Measurements from ENCODE around the gene GNG7.
A peak's percentile ranks its signal among the peaks of the same experiment; 100 is the strongest.
"Not testable (repeated sequence)": the region's sequence is repeated elsewhere in the genome, so short reads cannot be mapped to it uniquely, and the experiment has no call there.

The GNG7 gene

DNA sequence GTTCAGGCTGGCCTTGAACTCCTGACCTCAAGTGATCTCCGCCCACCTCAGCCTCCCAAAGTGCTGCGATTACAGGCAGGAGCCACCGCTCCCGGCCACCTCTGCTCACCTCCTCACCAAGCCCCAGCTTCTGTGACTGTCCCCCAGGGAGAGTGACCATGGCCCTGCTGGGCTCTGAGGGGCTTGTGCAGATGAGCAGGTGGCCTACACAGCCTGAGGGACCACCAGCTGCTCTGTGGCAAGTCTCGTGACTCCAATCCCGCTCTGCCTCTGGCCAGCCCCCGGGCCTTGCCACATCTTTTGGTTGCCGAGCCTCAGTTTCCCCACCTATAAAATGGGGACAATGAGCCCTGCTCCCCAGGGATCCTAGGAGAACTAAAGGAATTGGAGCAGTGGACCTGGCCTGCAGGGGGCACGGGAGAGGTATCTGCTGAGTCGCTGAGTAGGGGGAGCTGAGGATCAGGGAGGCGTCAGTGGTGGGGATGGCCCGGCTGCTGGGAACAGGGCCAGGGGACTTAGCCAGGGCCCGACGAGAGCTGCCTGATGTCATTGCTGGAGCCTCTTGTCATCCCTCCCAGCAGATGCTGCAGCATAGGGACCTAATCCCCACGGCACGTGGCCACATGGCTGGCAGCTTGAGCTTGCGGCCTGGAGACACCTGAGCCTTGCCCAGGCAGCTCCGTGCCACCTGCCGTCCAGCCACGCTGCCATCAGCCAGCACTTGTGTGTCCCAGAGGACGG is 151.9 kb downstream of the GNG7 start:
- DNase-seq (ENCODE audit: low read depth), result no peak

DNA sequence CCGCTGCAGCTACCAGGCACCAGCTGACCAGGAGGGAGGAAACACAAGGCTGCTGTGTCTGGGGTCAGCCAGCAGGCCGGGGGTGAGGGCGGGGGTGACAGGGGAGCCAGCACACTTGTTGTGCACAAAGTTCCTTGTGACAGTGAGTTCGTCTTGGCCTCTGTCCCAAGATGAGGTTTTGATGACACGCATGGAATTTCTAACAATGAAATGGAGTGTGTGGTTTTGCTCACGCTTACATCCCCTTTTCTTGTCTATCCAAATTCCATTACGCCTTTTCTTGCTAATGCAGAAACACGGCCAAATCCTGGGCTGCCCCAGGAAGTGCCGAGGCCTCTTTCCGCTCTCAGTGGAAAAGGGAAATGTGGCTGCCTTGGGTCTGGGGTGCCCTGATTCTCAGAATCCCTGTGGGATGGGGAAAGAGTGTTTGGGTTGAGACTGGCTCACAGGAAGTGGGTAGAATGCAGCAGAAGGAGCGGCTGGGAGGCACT is 152.7 kb downstream of the GNG7 start:
- DNase-seq (ENCODE audit: low read depth), result no peak

DNA sequence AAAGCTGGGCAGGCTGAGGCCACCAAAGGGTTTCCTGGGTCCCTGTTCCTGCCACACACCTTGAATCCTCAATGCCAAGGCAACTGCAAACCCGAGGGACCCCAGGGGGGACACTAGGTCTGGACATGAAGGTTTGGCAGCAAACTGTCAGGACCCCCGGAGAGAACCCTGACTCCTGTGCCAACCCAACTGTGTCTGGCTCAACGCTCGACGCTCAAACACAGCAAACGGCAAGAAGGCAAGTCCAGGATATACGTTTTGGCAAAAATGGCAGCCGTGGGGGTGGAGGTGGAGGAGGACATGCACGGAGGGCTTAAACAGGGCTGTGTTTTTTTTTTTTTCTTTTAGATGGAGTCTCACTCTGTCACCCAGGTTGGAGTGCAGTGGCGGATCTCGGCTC is 153.5 kb downstream of the GNG7 start:
- no peak for DNase-seq (ENCODE audit: low read depth)

DNA sequence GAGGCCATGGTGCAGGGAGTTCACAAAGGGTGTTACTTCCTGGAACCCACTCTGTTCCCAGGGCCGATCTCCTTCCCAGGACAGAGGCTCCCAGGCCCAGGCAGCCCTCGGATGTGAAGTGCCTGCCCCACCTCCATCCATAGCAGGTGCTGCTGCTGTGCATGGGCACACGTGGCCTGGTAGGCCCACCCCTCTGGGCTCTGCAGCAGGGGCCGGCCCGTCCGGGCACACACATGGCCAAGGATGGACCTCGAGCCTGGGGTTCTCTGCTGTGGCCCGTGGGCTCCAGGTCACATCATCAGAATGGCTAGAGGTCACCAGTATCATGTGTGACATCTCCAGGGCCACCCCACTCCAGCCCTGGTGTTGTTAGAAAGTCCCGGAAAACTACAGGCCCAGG is 154.8 kb downstream of the GNG7 start:
- no peak for DNase-seq (ENCODE audit: low read depth)

DNA sequence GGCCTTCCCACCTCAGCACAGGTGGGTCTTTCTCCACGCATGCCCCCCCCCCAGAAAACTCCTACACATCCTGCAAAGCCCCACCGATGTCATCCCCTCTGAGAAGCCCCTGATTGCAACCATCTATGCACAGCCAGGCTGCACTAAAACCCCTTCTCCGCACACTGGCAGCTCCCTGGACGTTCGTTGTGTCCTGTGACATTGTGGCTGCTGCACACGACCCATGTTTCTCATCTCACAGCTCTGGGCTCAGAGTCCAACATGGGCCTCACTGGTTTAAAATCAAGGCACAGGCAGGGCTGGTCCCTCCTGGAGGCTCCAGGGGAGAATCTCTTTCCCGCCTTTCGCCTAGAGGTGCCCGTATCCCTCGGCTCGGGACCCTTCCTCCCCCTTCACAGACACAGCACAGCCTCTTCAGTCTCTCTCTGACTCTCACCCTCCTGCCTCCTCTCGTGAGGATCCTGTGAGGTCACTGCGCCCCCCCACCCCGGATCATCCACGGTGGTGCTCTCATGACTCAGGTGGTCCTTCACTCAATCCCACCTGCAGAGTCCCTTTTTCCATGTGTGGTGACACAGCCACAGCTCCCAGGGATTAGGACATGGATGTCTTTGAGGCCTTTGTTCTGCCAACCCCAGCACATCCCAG is 155.3 kb downstream of the GNG7 start:
- DNase-seq (ENCODE audit: low read depth), result no peak

DNA sequence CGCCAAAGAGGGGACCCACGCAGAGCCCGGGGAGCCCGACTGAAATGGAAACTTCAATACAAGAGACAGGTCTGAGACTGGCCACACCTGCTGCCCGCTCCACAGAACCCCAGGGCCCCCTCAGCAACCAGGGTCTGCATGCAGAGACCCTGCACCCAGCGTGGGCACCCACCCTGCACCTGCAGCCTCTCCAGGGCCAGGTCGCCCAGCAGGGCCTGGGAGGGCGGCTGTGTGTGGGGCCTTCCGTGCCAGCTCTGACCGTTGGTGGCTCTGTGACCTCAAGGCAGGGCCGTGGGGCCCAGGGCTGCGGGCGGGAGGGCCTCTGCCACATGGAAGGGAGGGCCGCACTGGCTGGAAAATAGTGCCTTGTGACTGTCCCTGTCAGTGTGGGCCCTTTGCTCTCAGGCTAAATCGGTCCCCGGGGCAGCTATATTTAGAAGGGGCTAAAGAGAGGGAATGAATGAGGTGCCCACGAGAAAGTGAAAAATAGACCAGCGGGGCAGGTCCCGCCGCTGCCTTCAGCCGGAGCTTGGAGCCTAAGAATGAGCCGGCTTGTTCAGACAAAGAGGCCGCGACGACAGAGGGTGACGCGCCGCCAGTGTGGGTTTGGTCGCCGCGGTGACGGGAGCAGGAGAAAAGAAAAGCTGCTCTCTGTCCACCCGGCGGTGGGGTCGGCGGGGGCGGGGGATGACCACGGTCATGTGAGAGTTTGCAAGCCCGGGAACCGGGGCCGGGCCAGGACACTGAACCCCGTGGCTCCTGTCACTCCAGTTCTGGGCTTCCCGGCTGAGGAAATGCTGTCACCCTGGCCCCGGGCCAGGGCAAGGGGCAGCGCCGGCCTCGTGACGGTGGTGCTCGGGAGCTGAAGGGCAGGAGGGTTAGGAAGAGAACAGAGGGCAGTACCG is 156.1 kb downstream of the GNG7 start:
- DNase-seq (ENCODE audit: low read depth), result no peak

DNA sequence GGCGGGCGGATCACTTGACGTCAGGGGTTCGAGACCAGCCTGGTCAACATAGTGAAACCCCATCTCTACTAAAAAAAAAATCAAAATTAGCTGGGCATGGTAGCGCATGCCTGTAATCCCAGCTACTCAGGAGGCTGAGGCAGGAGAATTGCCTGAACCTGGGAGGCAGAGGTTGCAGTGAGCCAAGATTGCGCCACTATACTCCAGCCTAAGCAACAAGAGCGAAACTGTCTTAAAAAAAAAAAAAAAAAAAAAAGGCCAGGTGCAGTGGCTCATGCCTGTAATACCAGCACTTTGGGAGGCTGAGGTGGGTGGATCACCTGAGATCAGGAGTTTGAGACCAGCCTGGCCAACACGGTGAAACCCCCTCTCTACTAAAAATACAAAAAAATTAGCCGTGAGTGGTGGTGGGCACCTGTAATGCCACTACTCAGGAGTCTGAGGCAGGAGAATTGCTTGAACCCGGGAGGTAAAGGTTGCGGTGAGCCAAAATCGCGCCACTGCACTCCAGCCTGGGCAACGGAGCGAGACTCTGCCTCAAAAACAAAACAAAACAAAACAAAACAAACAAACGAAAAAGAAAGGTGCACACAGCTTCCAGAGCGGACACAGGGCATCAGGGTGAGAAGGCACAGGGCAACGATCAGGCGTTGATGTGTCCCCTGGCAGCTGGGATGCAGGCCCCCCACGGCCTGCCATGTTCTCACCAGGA is 156.9 kb downstream of the GNG7 start:
- DNase-seq (ENCODE audit: low read depth), result not testable (repeated sequence)

DNA sequence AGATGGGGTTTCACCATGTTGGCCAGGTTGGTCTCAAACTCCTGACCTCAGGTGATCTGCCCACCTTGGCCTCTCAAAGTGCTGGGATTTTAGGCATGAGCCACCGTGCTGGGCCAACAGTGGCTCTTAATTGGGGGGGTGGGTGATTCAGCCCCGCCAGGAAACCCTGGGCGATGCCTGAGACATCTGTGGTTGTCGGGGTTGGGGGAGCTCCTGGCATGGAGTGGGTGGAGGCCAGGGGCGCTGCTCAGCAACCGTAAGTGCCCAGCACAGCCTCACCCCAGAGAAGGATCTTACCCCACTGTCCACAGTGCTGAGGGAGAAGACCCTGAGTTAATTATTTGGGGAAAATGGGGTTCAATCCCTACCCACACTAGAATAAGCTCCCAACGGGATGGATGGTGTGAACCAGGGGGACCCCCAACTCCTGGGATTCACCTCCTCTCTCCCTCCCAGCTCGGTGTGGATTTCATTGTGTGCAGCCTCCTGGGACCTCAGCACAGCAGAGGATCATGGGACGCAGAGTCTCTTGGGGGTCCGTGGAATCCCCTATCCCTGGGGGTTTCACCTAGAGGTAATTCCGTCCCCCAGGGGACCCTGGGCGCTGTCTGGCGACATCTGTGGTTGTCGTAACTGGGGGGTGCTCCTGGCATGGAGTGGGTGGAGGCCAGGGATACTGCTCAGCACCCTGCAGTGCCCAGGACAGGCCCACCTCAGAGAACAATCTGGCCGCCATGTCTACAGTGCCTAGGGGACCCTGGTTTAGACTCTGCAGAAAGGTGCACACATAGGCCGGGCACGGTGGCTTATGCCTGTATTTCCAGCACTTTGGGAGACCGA is 157.7 kb downstream of the GNG7 start:
- DNase-seq (ENCODE audit: low read depth), result no peak

DNA sequence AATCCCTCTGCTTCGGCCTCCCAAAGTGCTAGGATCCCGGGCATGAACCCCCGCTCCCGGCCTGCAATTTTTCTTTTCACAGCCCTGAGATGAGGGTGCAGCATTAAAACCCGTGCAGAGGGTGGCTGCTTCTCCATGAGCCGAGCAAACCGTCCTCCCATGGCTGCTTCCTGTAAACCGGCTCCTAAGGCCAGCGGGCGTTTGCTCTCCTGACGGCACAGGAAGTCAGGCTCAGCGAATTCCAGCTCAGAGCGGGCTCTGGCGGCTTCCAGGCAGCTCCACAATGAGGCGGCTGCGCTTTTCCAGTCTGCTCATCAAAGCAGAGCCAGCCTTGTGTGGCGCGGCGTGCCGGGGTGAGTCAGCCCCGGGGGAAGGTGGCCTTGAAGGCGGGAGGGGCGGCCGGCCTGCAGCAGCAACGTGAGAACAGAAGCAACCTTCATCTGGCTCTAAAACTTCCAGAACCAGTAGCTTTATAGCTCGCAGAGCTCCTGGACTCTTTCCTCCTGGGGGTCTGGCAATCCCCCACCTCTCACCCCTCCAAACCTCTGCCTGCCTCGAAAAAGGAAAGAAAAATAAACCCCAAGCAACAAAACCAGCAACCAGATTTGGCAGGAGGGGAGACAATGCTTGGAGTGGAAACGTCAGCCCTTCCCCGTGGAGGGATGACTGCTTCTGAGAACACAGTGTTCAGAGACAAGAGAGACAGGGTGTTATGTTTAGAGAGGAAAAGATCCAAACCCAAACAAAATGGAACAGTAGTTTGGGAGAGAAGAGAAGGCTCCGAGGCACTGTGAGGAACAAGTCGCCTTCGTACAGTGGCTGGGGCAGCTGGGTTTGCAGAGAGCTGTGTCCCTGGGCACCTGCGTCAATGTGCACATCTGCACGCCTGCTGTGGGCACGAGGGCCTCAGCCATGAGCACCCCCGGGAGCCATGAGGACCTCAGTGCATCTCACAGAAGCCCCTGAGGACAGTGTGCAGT is 158.7 kb downstream of the GNG7 start:
- peak; percentile 62 for DNase-seq (ENCODE audit: low read depth)

DNA sequence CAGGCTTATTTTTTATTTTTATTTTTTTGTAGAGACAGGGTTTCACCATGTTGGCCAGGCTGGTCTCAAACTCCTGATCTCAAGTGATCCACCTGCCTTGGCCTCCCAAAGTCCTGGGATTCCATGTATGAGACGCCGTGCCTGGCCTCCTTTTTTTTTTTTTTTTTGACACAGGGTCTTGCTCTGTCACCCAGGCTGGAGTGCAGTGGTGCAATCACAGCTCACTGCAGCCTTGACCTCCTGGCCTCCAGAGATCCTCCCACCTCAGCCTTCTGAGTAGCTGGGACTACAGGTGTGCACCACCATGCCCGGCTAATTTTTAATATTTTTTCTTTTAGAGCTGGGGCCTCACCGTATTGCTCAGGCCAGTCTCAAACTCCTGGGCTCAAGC is 159.4 kb downstream of the GNG7 start:
- DNase-seq (ENCODE audit: low read depth), result not testable (repeated sequence)

DNA sequence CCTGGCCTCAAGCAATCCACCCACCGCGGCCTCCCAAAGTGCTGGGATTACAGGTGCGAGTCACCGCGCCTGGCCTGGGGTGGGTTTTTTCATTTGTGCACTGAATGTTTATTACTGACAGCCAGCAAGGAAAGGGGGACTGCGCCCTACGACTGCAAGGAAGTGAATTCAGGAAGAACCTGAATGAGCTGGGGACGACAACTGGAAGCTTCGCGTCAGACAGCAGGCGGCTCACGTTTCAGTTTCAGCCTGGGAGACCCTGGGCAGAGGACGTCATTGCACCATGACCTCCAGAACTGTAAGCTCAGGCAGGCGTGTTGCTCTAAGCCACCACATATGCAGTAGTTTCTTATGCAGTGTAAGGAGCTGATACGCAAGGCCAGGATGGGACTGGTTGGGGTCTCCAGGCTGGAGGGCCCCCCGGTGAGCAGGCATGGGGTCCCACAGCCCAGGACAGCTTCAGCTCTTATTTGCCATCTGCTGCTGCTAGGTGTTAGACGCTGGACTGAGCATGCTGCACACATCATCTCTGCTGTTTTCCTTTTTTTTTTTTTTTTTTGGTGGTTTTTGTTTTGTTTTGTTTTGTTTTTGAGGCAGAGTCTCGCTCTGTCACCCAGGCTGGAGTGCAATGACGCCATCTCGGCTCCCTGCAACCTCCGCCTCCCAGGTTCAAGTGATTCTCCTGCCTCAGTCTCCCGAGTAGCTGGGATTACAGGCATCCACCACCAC is 160.0 kb downstream of the GNG7 start:
- DNase-seq (ENCODE audit: low read depth), result no peak

DNA sequence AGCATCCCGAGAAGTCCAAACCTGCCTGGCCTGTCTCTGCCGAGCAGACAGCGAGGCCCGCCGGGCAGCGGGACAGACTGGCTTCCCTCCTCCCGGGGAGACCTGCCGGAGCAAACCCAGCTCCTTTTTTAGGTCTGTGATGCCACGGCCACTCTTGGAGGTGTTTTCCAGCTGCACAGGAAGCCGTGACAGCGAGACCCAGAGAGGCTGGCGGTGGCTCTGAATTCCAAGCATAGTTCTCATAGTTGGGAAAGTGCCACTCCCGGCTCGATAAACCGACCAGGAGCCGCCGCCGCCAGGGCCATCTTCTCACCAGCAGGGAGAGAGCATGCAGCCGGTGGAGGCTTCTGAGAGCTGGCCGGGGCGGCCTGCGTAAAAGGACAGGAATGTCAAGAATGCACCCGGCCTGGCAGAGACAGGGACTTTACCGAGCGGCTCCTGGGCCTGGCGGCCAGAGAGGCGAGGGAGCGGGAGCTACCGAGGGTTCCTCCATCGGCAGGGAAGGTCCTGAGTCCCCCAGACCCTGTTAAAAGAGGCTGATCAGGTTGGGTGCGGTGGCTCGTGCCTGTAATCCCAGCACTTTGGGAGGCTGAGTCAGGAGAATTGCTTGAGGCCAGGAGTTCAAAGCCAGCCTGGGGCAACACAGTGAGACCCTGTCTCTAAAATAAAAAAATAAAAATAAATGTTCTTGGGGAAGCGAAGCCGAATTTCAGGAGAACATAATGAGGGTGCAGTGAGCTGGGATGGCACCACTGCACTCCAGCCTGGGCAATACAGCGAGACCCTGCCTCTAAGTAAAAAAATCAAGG is 161.6 kb downstream of the GNG7 start:
- no peak for DNase-seq (ENCODE audit: low read depth)

DNA sequence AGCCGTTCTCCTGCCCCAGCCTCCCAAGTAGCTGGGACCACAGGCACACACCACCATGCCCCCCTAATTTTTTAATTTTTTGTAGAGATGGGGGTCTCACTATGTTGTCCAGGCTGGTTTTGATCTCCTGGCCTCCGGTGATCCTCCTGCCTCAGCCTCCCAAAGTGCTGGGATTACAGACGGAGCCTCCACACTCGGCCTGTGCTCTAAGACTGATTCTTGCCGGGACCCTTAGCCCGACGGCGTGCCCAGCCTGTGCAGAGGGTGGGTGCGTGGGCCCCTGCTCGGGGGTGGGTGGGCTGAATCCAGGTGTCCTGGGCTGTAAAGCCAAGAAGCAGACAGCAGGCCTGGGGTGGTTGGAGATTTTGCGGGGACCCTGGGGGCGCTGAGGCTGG is 162.2 kb downstream of the GNG7 start:
- DNase-seq (ENCODE audit: low read depth), result no peak

DNA sequence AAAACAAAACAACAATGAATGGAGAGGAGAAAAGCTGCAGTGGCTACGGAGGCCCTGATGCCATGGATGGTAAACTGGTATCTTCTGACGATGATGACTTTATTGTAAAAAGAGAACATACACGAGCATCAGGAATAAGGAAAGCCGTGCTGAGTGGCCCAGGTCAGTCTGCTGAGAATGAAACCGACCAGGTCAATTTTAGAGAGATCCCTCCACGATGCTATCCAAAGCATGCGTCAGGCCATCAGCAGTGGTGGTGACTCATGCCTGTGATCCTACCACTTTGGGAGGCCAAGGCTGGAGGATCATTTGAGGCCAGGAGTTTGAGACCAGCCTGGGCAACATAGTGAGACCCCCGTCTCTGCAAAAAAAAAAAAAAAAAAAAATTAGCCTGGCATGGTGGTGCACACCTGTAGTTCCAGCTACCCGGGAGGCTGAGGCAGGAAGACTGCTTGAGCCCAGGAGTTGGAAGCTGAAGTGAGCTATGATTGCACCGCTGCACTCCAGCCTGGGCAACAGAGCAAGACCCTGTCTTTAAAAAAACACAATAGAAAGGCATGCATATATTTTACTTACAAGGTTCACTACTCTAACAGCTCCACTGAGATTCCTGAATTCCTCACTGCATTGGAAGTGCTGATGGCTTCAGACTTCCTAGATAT is 164.3 kb downstream of the GNG7 start:
- no peak for DNase-seq (ENCODE audit: low read depth)

DNA sequence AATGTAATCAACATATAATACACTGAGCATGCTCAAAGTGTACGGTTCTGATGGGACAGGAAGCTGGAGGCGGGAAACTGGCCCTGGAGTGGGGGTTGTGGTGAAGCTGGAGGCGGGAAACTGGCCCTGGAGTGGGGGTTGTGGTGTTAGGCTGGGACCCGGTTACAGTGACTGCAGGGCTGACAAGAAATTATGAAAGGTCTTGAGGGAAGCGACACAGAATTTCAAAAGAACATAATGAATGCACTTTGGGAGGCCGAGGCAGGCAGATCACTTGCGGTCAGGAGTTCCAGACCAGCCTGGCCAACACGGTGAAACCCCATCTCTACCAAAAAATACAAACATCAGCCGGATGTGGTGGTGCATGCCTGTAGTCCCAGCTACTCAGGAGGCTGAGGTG is 164.9 kb downstream of the GNG7 start:
- DNase-seq (ENCODE audit: low read depth), result not testable (repeated sequence)

DNA sequence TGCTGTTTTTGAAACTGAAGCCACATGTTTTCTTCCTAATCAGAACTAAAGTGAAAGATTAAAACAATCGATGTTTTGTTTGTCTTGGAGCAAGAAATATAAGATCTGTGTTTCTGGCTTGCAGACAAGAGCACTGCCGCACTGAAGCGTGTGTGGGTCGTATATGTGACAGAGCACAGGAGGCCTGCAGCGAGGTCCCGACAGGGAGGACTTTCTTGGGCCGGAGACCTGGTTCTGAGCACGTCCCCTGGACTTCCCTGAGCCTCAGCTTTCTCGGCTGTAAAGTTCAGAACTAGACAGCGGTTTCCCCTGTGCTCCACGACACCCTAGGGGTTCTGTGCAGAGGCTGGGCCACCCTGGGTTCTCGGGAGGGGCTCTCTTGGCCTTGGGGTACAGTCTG is 166.0 kb downstream of the GNG7 start:
- DNase-seq (ENCODE audit: low read depth), result no peak

DNA sequence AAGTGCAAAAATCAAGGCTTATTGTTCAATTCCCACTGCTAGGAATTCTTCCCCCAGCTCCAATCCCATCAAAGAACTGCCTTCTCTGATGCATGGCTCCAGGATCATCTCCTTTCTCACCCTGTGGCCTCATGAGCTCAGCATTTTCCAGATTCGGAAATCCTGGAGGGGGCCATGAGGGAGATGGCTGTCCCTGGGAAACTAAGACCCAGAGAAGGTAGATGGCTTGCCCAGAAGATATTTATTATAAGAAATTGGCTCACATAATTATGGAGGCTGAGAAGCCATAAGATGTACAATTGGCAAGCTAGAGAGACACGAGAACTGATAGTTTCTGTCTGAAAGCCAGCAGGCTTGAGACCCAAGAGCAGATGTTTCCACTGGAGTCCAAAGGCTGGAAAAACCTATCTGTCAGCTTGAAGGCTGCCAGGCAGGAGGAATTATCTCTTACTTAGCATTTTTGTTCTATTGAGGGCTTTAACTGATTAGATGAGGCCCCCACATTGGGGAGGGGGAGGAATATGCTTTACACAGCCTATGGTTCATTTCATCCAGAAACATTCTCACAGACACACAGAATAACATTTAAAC is 168.0 kb downstream of the GNG7 start:
- no peak for DNase-seq (ENCODE audit: low read depth)

All from activated T-cell treated with anti-CD3 and anti-CD28 coated beads for 24 hours (primary cell).